ENCODE data around the gene LRRC28. TPM values are rescaled to one million over a fixed set of nuclear protein-coding genes. Genes with fewer than 3 reads are reported as not detected.

LRRC28 gene
- polyA plus RNA-seq, 1 donor from 2014 or later: 20.4 TPM

DNA sequence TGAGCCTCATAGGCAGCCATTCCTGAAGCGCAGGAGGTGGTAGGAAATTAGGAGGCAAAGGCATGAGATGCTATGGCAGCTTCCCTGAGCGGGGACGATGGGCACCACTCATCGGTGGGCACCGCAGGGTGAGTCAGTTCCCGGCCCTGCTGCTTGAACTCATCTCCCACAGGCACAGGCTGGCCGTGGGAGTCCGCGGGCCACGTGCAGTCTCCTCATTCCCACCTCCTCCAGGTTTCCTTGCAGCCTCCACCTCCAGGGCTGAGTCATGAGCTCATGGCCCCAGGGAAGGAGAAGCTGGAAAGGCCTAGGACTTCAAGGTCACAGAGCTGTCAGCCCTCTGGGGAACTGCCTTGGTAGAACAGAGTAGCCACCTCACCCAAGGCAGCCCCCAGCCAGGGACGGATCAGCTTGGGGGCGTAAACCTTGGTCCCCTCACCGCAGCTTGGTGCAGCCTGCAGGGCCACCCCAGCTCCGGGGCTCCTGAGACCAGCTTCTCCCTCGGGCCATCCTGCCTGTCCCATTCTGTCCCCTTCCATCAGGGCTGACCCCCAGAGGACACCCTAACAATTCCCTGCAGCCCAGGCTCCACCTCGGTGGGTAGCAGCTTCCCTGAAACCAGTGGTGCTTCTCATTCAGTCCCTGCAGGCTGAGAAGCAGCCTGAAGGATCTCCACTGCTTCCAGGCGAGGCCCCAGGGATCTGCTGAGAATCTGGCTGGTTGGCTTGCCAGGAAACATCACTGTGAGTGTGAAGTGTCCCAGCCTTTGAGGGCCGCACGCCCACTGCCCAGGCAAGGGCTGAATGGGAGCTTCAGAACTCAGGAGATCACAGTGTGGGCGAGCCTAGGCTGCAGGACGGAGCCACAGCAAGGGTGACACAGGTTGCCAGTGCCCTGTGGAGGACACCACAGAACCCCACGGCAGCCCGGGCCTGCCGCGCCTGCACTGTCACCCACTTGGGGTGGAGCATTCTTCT lies 163.8 kb downstream of the LRRC28 start:
- Histone ChIP-seq H3K79me2 (replicated peaks; ENCODE audit: insufficient read depth, low read length) (no peaks in the 10 kb centered on the region), H3K9me3 (ENCODE audit: low read length) (no peaks in the 10 kb centered on the region), H3K9me2 (ENCODE audit: insufficient read depth, low read length) (no peaks in the 10 kb centered on the region), H4K20me1 (ENCODE audit: insufficient read depth) (no peaks in the 10 kb centered on the region), H3K4me3 (ENCODE audit: low read length) (no peak overlapping the region), H3K9ac (ENCODE audit: low read length) (no peak overlapping the region), H3K4me2 (ENCODE audit: low read length) (no peak overlapping the region), H3F3A (ENCODE audit: insufficient read depth, low read length, poor library complexity, severe bottlenecking) (no peaks in the 10 kb centered on the region), H3K27me3 (ENCODE audit: insufficient read depth, low read depth, low read length) (no peaks in the 10 kb centered on the region), H3K27ac (ENCODE audit: low read length) (no peak overlapping the region), H3K36me3 (ENCODE audit: insufficient read depth, low read length) (no peaks in the 10 kb centered on the region), H2AFZ (ENCODE audit: low read depth, low read length) (no peak overlapping the region)
- TF ChIP-seq EP300 (conservative IDR thresholded peaks at IDR 0.05; ENCODE audit: poor library complexity, severe bottlenecking) (no peak), SMC3 (conservative IDR thresholded peaks at IDR 0.05; ENCODE audit: poor library complexity) (no peak), EZH2 (IDR thresholded peaks at IDR 0.05; ENCODE audit: borderline replicate concordance, insufficient read depth, low read length, poor library complexity, severe bottlenecking) (no peak), TAF1 (IDR thresholded peaks at IDR 0.05; ENCODE audit: low read depth) (no peak), MXI1 (conservative IDR thresholded peaks at IDR 0.05; ENCODE audit: poor library complexity, severe bottlenecking) (no peak), POLR2AphosphoS5 (IDR thresholded peaks at IDR 0.05) (no peak), RAD21 (conservative IDR thresholded peaks at IDR 0.05) (no peak)
- TF ChIP-seq, protein P1, sequence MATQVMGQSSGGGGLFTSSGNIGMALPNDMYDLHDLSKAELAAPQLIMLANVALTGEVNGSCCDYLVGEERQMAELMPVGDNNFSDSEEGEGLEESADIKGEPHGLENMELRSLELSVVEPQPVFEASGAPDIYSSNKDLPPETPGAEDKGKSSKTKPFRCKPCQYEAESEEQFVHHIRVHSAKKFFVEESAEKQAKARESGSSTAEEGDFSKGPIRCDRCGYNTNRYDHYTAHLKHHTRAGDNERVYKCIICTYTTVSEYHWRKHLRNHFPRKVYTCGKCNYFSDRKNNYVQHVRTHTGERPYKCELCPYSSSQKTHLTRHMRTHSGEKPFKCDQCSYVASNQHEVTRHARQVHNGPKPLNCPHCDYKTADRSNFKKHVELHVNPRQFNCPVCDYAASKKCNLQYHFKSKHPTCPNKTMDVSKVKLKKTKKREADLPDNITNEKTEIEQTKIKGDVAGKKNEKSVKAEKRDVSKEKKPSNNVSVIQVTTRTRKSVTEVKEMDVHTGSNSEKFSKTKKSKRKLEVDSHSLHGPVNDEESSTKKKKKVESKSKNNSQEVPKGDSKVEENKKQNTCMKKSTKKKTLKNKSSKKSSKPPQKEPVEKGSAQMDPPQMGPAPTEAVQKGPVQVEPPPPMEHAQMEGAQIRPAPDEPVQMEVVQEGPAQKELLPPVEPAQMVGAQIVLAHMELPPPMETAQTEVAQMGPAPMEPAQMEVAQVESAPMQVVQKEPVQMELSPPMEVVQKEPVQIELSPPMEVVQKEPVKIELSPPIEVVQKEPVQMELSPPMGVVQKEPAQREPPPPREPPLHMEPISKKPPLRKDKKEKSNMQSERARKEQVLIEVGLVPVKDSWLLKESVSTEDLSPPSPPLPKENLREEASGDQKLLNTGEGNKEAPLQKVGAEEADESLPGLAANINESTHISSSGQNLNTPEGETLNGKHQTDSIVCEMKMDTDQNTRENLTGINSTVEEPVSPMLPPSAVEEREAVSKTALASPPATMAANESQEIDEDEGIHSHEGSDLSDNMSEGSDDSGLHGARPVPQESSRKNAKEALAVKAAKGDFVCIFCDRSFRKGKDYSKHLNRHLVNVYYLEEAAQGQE (IDR thresholded peaks at IDR 0.05; ENCODE audit: borderline replicate concordance): no peak
- TF ChIP-seq, protein P2, sequence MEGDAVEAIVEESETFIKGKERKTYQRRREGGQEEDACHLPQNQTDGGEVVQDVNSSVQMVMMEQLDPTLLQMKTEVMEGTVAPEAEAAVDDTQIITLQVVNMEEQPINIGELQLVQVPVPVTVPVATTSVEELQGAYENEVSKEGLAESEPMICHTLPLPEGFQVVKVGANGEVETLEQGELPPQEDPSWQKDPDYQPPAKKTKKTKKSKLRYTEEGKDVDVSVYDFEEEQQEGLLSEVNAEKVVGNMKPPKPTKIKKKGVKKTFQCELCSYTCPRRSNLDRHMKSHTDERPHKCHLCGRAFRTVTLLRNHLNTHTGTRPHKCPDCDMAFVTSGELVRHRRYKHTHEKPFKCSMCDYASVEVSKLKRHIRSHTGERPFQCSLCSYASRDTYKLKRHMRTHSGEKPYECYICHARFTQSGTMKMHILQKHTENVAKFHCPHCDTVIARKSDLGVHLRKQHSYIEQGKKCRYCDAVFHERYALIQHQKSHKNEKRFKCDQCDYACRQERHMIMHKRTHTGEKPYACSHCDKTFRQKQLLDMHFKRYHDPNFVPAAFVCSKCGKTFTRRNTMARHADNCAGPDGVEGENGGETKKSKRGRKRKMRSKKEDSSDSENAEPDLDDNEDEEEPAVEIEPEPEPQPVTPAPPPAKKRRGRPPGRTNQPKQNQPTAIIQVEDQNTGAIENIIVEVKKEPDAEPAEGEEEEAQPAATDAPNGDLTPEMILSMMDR (IDR thresholded peaks at IDR 0.05; ENCODE audit: poor library complexity, severe bottlenecking): no peak

- H4K20me1 ChIP-seq (ENCODE audit: insufficient read depth): no peaks in the 10 kb centered on the region
- H3K27me3 ChIP-seq (ENCODE audit: insufficient read depth, low read depth, low read length): no peaks in the 10 kb centered on the region
- no peaks in the 10 kb centered on the region for H3F3A ChIP-seq (ENCODE audit: insufficient read depth, low read length, poor library complexity, severe bottlenecking)
- TF ChIP-seq, protein P2 (IDR thresholded peaks at IDR 0.05; ENCODE audit: poor library complexity, severe bottlenecking): no peak
- no peak for TF ChIP-seq SMC3 (conservative IDR thresholded peaks at IDR 0.05; ENCODE audit: poor library complexity)
- no peaks in the 10 kb centered on the region for H3K9me3 ChIP-seq (ENCODE audit: low read length)
- H3K9me2 ChIP-seq (ENCODE audit: insufficient read depth, low read length): no peaks in the 10 kb centered on the region
- no peak overlapping the region for H3K4me3 ChIP-seq (ENCODE audit: low read length)
- no peak overlapping the region for H3K27ac ChIP-seq (ENCODE audit: low read length)
- H2AFZ ChIP-seq (ENCODE audit: low read depth, low read length): no peak overlapping the region
- no peaks in the 10 kb centered on the region for H3K36me3 ChIP-seq (ENCODE audit: insufficient read depth, low read length)
- H3K79me2 ChIP-seq (replicated peaks; ENCODE audit: insufficient read depth, low read length): no peaks in the 10 kb centered on the region
- H3K9ac ChIP-seq (ENCODE audit: low read length): no peak overlapping the region
- H3K4me2 ChIP-seq (ENCODE audit: low read length): no peak overlapping the region
These were observed 165.2 kb downstream of the LRRC28 start for GRCh38 chr15:99416191-99417188.

Measured in neural cell (in vitro differentiated cells).